GM19351 (cell line): ENCODE results near the gene RIMBP2.

Experiments used
- ATAC-seq: cut with Tn5 transposase; IDR thresholded peaks from one replicate; pipeline ENCODE4 v1.9.1; 2021; ENCODE audit warnings: mild to moderate bottlenecking, moderate library complexity; ENCODE audit not compliant: unreplicated experiment

The RIMBP2 gene

DNA sequence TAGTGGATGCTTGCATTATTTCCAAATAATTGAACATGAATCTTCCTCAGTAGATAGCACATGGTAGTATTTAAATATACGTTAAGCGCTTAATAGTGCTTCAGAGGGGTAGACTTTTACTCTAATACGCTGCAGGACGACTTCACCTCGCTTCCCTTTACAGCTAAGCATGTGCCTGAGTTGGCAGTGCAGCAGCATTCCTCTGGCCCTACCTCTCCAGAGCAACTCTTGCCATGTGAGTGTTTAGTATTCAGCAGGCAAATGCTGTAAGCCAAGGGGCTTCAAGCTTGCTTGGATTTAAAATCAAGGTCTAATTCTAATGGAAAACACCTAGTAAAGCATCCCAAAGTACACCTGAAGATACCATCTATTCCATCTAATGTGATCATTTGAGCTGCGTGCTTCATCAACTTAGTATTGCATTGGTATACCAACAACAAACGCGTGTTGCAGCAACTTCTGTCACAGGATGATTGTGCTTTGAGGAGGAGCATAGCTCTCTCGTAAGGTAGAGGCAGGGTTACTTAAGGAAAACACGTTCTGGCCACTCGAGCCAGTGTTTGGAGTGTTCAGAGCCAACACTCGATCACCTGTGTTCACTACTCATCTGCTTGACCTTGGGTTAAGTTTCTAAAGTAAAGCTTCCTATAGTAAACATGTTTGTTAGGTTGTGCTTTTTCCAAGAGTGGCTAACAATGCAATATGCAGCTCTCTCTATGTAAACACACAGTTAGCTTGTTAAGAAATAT lies 317.8 kb downstream of the RIMBP2 start:
- ATAC-seq, result no peak

DNA sequence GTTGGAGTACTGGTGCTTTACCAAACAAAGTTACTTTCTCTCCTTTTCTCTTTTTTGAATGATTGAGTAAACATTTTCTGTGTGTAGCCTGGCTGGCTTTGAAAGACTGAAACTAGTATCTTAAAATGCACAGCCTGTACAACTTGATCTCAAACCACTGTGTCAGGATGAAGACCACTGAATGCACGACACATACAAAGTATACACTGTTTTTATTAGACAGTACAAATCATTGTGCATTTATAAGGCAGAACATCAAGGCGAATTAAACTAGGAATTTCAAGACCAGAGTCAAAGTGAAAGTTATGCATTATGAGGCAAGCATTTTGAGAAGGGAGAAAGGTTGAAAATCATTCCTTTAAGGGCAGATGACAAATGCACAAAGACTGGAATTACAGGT lies 319.4 kb downstream of the RIMBP2 start:
- no peak for ATAC-seq

- no peak for ATAC-seq
Measured at GRCh38 chr12:130394906-130395305, 321.2 kb downstream of the RIMBP2 start.

GRCh38 chr12:130391186-130391585 lies 324.9 kb downstream of the RIMBP2 start:
- no peak for ATAC-seq

DNA sequence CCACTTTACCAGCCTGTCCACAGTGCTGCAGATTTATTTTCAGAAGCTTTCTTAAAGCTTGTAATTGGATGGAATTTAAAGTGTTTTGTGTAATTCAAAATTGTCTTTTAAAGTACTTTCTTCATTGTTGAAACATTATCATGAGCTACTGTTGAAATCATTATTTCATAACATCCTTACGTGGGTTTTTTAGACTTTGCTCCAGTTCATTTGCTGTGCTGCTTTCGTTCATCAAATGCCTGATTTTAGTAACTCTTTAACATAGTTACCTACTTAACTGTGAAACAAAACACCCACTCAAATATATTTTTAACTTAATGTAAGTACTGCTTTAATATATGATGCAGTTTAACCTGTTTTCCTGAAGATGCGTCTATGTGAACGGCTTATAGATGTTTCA lies 330.9 kb downstream of the RIMBP2 start:
- no peak for ATAC-seq

GRCh38 chr12:130384234-130384633 lies 331.9 kb downstream of the RIMBP2 start:
- ATAC-seq, result no peak

- ATAC-seq, result no peak
Measured at GRCh38 chr12:130382818-130383217, 333.3 kb downstream of the RIMBP2 start.

DNA sequence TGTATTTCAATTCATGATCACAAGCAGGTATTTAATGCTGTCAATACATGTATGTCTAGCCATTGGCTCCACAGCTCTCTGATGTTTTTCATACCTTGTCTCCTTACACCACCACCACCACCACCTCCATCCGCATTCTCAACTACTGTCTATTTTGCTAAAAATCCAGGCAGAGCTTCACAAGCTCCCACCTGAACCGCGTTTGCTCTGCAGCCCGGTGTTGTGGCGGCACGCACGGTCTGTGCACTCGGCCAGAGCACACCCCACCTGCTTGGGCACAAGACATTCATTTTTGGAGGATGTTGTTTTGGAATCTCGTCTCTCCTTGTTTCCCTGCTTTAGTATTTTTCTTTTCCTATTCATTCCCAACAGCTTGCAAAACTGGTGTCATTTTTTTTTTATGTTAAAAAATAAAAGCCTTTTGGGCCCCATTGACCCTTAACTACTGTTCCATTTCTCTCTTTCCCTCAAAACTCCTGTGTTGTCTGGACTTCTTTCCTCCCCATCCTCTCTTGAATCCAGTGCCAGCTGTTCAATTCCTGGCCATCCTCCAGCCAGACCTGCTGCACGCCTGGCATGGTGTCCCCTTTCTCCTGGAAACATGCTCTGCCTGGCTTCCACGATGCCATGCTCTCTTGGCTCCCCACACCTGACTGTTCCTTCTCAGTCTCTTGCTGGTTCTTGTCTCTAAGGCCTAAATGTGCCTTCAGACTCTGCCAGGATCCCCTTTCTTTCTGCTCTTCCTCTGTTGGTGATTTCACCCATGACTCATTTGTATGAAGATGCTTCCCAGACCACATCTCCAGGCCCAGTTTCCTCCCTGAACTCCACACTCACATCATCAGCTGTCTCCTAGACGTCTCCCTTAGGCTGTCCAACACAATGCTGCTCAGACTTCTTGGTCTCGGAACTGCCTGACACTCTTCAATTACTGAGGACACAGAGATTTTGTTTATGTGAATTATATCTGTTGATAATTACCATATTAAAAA lies 340.5 kb downstream of the RIMBP2 start:
- no peak for ATAC-seq

DNA sequence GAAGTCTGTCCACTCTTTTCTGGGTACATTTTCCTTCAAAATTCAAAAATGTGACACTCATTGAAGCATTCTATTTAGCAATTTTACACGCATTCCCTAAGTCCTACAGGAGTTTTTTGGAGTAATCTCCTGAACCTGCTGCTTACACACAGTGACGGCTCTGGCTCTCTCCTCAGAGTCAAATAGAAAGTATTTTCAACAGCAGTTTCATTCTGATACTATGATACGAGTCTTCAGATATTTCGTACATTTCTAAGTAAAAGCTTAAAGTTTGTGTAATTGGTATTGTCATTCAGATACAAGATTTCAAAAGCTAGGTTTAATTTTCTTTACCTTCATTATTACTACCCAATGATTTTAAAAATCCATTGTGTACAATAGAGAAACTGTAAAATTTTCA lies 342.0 kb downstream of the RIMBP2 start:
- ATAC-seq, result no peak

DNA sequence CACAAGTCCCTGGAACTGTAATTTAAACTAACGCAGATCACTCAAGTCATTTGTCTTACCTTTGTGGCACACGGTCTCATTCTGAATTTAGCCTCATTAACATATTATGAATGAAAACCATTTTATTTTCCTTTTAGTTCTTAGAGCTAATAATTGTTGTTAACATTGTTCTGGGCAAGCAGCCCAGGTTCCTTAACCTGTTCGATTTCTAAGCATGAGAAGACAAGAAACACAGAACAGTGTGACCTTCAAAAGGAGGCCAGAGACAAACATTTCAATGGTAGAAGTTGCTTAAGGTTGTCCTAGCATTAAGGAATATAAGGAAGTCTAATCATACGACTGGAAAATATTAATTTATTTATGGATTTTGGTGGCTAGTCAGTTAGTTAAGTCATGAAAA lies 343.2 kb downstream of the RIMBP2 start:
- ATAC-seq, result no peak

- ATAC-seq, result no peak
Measured at GRCh38 chr12:130371296-130371695, 344.8 kb downstream of the RIMBP2 start.

DNA sequence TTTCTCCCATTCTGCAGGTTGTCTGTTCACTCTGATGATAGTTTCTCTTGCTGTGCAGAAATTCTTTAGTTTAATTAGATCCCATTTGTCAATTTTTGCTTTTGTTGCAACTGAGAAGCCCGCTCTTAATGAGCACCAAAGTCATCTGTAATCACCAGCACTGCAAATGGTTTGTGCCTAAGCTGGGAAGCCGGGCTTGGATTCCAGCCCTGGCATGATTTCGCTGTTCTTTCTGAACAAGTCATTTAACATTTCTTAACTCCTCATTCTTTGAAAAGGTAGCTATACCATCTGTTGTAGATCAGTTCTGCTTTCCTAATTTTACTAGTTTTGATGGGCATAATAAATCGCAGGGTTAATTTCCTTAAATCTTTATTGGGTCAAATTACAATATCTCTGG lies 346.3 kb downstream of the RIMBP2 start:
- ATAC-seq, result no peak

- ATAC-seq, result no peak
Measured at GRCh38 chr12:130367523-130367922, 348.6 kb downstream of the RIMBP2 start.

DNA sequence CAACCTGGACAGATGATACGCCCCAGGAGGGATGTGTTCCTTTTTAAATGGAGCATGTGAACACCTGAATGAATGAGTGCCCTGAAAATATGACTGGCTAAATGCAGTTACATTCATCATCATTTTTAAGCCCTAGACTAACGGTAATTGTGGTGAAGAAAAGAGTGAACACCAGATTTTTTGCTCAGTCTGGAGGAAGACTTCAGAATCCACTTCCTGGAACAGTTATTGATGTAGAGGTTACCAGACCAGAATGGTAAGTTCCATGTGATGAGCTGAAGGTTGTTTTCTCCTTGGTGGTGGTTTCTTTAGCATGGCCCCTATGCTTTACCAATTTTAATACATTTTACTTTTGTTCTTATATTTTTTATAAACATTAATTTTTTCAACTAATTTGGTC lies 349.1 kb downstream of the RIMBP2 start:
- ATAC-seq, result no peak

DNA sequence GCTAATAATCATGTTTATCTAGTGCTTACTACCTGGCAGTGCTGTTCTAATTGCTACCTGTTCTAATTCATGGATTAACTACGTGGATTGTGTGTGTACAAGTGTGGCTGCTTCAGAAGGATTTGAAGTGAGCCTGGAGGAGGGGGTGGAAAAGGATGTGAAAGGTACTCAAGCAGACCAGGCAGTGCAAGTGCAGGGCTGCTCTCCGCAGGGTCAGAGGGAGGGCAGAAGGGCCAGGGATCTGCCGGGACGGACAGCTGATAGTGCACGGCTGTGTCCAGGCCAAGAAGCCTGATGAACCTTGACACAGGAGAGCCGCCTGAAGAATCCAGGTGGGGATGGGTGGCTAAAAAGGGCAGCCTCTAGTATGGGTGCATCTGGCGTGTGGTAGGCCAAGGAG lies 349.9 kb downstream of the RIMBP2 start:
- ATAC-seq, result no peak

DNA sequence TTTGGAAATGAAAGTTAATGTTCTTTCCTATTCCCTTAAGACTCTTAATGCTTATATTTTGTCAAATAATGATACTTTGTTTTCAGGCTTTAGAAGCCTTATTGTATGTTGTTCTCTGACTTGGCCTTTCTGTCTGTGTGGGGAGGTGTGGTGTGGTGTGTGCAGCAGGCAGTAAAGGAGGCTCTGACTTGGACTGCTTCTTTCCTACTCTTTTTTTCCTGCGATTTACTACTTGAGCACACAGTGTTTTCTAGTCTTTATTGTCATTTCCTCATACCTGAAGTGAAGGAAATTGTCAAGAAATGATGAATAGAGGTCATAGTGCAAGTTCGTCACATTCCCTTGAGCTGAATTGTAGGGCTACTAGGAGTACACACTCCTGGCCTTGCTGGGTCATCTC lies 351.5 kb downstream of the RIMBP2 start:
- no peak for ATAC-seq

DNA sequence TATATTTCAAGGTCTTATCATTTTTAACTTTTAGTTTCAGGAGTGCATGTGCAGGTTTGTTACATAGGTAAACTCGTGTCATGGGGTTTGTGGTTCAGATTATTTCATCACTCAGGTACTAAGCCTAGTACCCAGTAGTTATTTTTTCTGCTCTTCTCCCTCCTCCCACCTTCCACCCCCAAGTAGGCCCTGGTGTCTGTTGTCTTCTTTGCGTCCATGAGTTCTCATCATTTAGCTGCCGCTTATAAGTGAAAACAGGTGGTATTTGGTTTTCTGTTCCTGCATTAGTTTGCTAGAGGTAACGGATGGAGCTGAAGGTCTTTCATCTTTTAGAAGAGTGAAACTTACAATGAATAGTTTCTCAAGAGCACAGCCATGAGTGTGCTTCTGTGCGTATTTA lies 354.0 kb downstream of the RIMBP2 start:
- no peak for ATAC-seq

GRCh38 chr12:130357729-130358330 lies 358.3 kb downstream of the RIMBP2 start:
- ATAC-seq, result no peak

GRCh38 chr12:130357241-130357640 lies 358.9 kb downstream of the RIMBP2 start:
- ATAC-seq, result no peak

- no peak for ATAC-seq
Measured at GRCh38 chr12:130356222-130356621, 359.9 kb downstream of the RIMBP2 start.

- ATAC-seq, result no peak
Measured at GRCh38 chr12:130354407-130354806, 361.7 kb downstream of the RIMBP2 start.

DNA sequence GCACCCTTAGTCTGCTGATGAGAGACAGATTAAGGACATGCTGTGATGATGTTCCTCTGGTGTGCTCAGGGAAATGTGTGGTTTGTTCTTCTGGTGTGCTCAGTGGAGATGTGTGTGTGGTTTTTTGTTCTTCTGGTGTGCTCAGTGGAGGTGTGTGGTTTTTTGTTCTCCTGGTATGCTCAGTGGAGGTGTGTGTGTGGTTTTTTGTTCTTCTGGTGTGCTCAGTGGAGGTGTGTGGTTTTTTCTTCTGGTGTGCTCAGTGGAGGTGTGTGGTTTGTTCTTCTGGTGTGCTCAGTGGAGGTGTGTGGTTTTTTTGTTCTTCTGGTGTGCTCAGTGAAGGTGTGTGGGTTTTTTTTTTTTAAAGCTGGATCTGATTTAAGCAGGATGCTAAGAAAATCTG lies 363.0 kb downstream of the RIMBP2 start:
- ATAC-seq, result no peak
